ENCODE data around the gene GDI1.
"Not testable (repeated sequence)": the region's sequence is repeated elsewhere in the genome, so short reads cannot be mapped to it uniquely, and the experiment has no call there.

Gene GDI1

GRCh38 chrX:154398668-154399526, 38.1 kb upstream of the GDI1 start:
- peak overlapping the region; percentile 98 for H3K27ac ChIP-seq
- peaks cover 26% of the 10 kb centered on the region for H3K36me3 ChIP-seq (ENCODE audit: insufficient read depth, low read length)
- peak overlapping the region; percentile 94 for H3K4me3 ChIP-seq
- peak; percentile 48 for DNase-seq (ENCODE audit: low read depth, low spot score)
- H3K9me3 ChIP-seq (ENCODE audit: low read depth, low read length): no peaks in the 10 kb centered on the region
- TF ChIP-seq POLR2AphosphoS5 (IDR thresholded peaks at IDR 0.05; ENCODE audit: borderline replicate concordance, low read depth, low read length) (peak; percentile 4; the same call in 1 of the 2 replicates), EZH2 (IDR thresholded peaks at IDR 0.05) (no peak), FOXP2 (optimal IDR thresholded peaks at IDR 0.05; ENCODE audit: control extremely low read depth, extremely low read length, insufficient read depth) (no peak)
- H3K9ac ChIP-seq (ENCODE audit: insufficient read length): peak overlapping the region; percentile 100

DNA sequence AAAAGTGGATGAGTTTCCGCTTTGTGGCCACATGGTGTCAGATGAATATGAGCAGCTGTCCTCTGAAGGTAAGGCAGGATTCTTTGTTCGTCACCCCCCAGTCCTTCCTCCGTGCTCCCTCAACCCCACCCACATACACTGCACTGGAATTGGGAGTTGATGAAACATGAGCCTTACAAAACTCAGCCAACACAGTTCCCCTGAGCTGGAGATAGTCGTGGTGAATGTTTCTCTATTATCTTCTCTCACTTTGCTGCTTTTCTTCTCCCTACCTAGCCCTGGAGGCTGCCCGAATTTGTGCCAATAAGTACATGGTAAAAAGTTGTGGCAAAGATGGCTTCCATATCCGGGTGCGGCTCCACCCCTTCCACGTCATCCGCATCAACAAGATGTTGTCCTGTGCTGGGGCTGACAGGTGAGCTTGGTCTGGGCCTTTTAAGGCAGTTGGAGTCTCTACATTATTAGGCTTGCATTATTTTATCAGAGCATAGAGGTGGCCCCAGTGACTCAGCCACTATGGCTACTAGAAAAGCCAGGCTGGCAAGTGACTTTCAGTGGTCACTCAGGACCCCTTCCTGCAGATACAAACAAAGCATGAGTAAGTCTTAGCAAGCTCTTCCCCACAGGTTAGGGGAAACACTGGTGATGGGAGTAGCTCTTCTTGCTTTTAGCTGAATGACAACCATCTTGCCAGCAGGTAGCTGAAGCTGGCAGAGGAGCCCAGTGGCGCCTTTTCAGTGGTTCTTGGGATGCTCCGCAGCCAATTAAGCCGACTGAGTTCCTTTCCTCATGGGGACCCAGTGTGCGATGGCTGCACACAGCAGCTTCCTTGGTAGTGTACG, 37.2 kb upstream of the GDI1 start:
- TF ChIP-seq FOXP2 (optimal IDR thresholded peaks at IDR 0.05; ENCODE audit: control extremely low read depth, extremely low read length, insufficient read depth) (no peak), POLR2AphosphoS5 (IDR thresholded peaks at IDR 0.05; ENCODE audit: borderline replicate concordance, low read depth, low read length) (0 out of 2 replicates have a peak, but pooled peaks have one; percentile 4)
- peaks cover 26% of the 10 kb centered on the region for H3K36me3 ChIP-seq (ENCODE audit: insufficient read depth, low read length)
- peak overlapping the region; percentile 98 for H3K27ac ChIP-seq
- peak overlapping the region; percentile 100 for H3K9ac ChIP-seq (ENCODE audit: insufficient read length)
- peak overlapping the region; percentile 94 for H3K4me3 ChIP-seq
- no peak for DNase-seq (ENCODE audit: low read depth, low spot score)
- H3K9me3 ChIP-seq (ENCODE audit: low read depth, low read length): no peaks in the 10 kb centered on the region

- DNase-seq (ENCODE audit: low read depth, low spot score); H3K9me3 ChIP-seq (ENCODE audit: low read depth, low read length); H3K9ac ChIP-seq (ENCODE audit: insufficient read length); H3K27ac ChIP-seq: not testable (repeated sequence)
- H3K4me3 ChIP-seq: peak overlapping the region; percentile 94
- peaks cover 26% of the 10 kb centered on the region for H3K36me3 ChIP-seq (ENCODE audit: insufficient read depth, low read length)
These were observed 36.6 kb upstream of the GDI1 start for GRCh38 chrX:154400369-154400817.

GRCh38 chrX:154401045-154401799, 35.7 kb upstream of the GDI1 start:
- Histone ChIP-seq H3K36me3 (ENCODE audit: insufficient read depth, low read length) (peaks cover 26% of the 10 kb centered on the region), H3K27ac (no peak overlapping the region), H3K9ac (ENCODE audit: insufficient read length) (no peak overlapping the region), H3K4me3 (no peak overlapping the region), H3K9me3 (ENCODE audit: low read depth, low read length) (no peaks in the 10 kb centered on the region)
- TF ChIP-seq FOXP2 (optimal IDR thresholded peaks at IDR 0.05; ENCODE audit: control extremely low read depth, extremely low read length, insufficient read depth) (no peak), EZH2 (IDR thresholded peaks at IDR 0.05) (no peak), POLR2AphosphoS5 (IDR thresholded peaks at IDR 0.05; ENCODE audit: borderline replicate concordance, low read depth, low read length) (peak; percentile 76)
- DNase-seq (ENCODE audit: low read depth, low spot score): no peak

GRCh38 chrX:154401918-154402621, 34.9 kb upstream of the GDI1 start:
- Histone ChIP-seq H3K9me3 (ENCODE audit: low read depth, low read length) (no peaks in the 10 kb centered on the region), H3K9ac (ENCODE audit: insufficient read length) (no peak overlapping the region), H3K36me3 (ENCODE audit: insufficient read depth, low read length) (peaks cover 26% of the 10 kb centered on the region), H3K27ac (peak overlapping the region; percentile 57), H3K4me3 (no peak overlapping the region)
- no peak for TF ChIP-seq EZH2 (IDR thresholded peaks at IDR 0.05)
- TF ChIP-seq FOXP2 (optimal IDR thresholded peaks at IDR 0.05; ENCODE audit: control extremely low read depth, extremely low read length, insufficient read depth): no peak
- TF ChIP-seq POLR2AphosphoS5 (IDR thresholded peaks at IDR 0.05; ENCODE audit: borderline replicate concordance, low read depth, low read length): no peak; the same call in 1 of the 2 replicates
- DNase-seq (ENCODE audit: low read depth, low spot score): no peak

- Histone ChIP-seq H3K36me3 (ENCODE audit: insufficient read depth, low read length) (peaks cover 26% of the 10 kb centered on the region), H3K4me3 (no peak overlapping the region), H3K9me3 (ENCODE audit: low read depth, low read length) (no peaks in the 10 kb centered on the region), H3K27ac (peak overlapping the region; percentile 57; the same call in 1 of the 2 replicates), H3K9ac (ENCODE audit: insufficient read length) (no peak overlapping the region)
- TF ChIP-seq POLR2AphosphoS5 (IDR thresholded peaks at IDR 0.05; ENCODE audit: borderline replicate concordance, low read depth, low read length): no peak
- no peak for TF ChIP-seq FOXP2 (optimal IDR thresholded peaks at IDR 0.05; ENCODE audit: control extremely low read depth, extremely low read length, insufficient read depth)
- TF ChIP-seq EZH2 (IDR thresholded peaks at IDR 0.05): no peak
- no peak for DNase-seq (ENCODE audit: low read depth, low spot score)
These were observed 34.3 kb upstream of the GDI1 start for GRCh38 chrX:154402622-154403127.

- Histone ChIP-seq H3K9ac (ENCODE audit: insufficient read length) (no peak overlapping the region), H3K36me3 (ENCODE audit: insufficient read depth, low read length) (peaks cover 26% of the 10 kb centered on the region), H3K27ac (no peak overlapping the region), H3K9me3 (ENCODE audit: low read depth, low read length) (no peaks in the 10 kb centered on the region), H3K4me3 (no peak overlapping the region)
- DNase-seq (ENCODE audit: low read depth, low spot score): no peak
- TF ChIP-seq EZH2 (IDR thresholded peaks at IDR 0.05): no peak
- no peak for TF ChIP-seq FOXP2 (optimal IDR thresholded peaks at IDR 0.05; ENCODE audit: control extremely low read depth, extremely low read length, insufficient read depth)
- TF ChIP-seq POLR2AphosphoS5 (IDR thresholded peaks at IDR 0.05; ENCODE audit: borderline replicate concordance, low read depth, low read length): no peak
These were observed 33.8 kb upstream of the GDI1 start for GRCh38 chrX:154403192-154403591.

Measured in SK-N-MC (cell line).